ENCODE results near the gene NUCB2. TPM values are rescaled to one million over a fixed set of nuclear protein-coding genes. Genes with fewer than 3 reads are reported as not detected.

NUCB2 gene
- polyA plus RNA-seq, 3 donors = 8.6 to 41.3 (median 31.4) TPM

- Mint-ChIP-seq H3K36me3 (no peaks in the 10 kb centered on the region), H3K9me3 (peaks cover 0 to 3% (median 0%) of the 10 kb centered on the region in 7 donors), H3K27me3 (ENCODE audit: low read depth in 3 of 3) (peaks cover 2 to 9% (median 4%) of the 10 kb centered on the region in 3 donors), H3K4me3 (no peak overlapping the region), H3K27ac (peak overlapping the region in 1 of 7 donors; percentile 50), H3K4me1 (peaks cover 7% of the 10 kb centered on the region)
- no peak overlapping the region for H3K27ac ChIP-seq (ENCODE audit: low read depth in 1 of 2, low read length in 2 of 2)
- H4K20me1 ChIP-seq (ENCODE audit: insufficient read depth, low read length) = no peaks in the 10 kb centered on the region
- DNase-seq = peak in 1 of 3 donors; percentile 46
- no peak overlapping the region for H3K4me2 ChIP-seq (replicated peaks; ENCODE audit: extremely low read depth, low read length, poor library complexity, severe bottlenecking)
- WGBS (ENCODE audit: insufficient coverage) = no CpG with 5 or more reads among the region's 1 CpG
- TF ChIP-seq CTCF (IDR thresholded peaks at IDR 0.05) = no peak
- H3K36me3 ChIP-seq (replicated peaks in 1 of 2; ENCODE audit: control insufficient read depth in 1 of 2, insufficient read depth in 2 of 2, low read length in 2 of 2) = no peaks in the 10 kb centered on the region
- no peaks in the 10 kb centered on the region for H3K4me1 ChIP-seq (ENCODE audit: control insufficient read depth in 1 of 2, insufficient read depth in 2 of 2, low read length in 2 of 2)
- H3K9ac ChIP-seq (ENCODE audit: insufficient read depth, low read length, poor library complexity, severe bottlenecking) = no peak overlapping the region
- intact Hi-C loops (cut with micrococcal nuclease) = no loop called here
- no peaks in the 10 kb centered on the region for H3K9me3 ChIP-seq (replicated peaks in 1 of 2; ENCODE audit: control insufficient read depth in 1 of 2, insufficient read depth in 1 of 2, low read length in 2 of 2)
- no peaks in the 10 kb centered on the region for H3K27me3 ChIP-seq (ENCODE audit: control insufficient read depth in 2 of 2, insufficient read depth in 2 of 2, low read length in 2 of 2)
- no peak overlapping the region for H2AFZ ChIP-seq (ENCODE audit: insufficient read depth, low read depth, low read length, poor library complexity, severe bottlenecking)
- no peaks in the 10 kb centered on the region for H3K79me2 ChIP-seq (ENCODE audit: insufficient read depth, low read length)
- H3K4me3 ChIP-seq (replicated peaks in 1 of 3; ENCODE audit: low read depth in 2 of 3, low read length in 3 of 3) = no peak overlapping the region
These were observed 19.3 kb upstream of the NUCB2 start for GRCh38 chr11:17257196-17257595.

- intact Hi-C loops (cut with micrococcal nuclease) = no loop called here
- peaks cover 0 to 3% (median 0%) of the 10 kb centered on the region in 7 donors for H3K9me3 Mint-ChIP-seq
- Histone ChIP-seq H3K9me3 (replicated peaks in 1 of 2; ENCODE audit: control insufficient read depth in 1 of 2, insufficient read depth in 1 of 2, low read length in 2 of 2) (no peaks in the 10 kb centered on the region), H3K27me3 (ENCODE audit: control insufficient read depth in 2 of 2, insufficient read depth in 2 of 2, low read length in 2 of 2) (no peaks in the 10 kb centered on the region), H3K4me1 (ENCODE audit: control insufficient read depth in 1 of 2, insufficient read depth in 2 of 2, low read length in 2 of 2) (no peaks in the 10 kb centered on the region), H3K4me2 (replicated peaks; ENCODE audit: extremely low read depth, low read length, poor library complexity, severe bottlenecking) (no peak overlapping the region), H3K79me2 (ENCODE audit: insufficient read depth, low read length) (no peaks in the 10 kb centered on the region), H3K27ac (ENCODE audit: low read depth in 1 of 2, low read length in 2 of 2) (no peak overlapping the region), H3K36me3 (replicated peaks in 1 of 2; ENCODE audit: control insufficient read depth in 1 of 2, insufficient read depth in 2 of 2, low read length in 2 of 2) (no peaks in the 10 kb centered on the region), H2AFZ (ENCODE audit: insufficient read depth, low read depth, low read length, poor library complexity, severe bottlenecking) (no peak overlapping the region), H3K4me3 (replicated peaks in 1 of 3; ENCODE audit: low read depth in 2 of 3, low read length in 3 of 3) (no peak overlapping the region), H3K9ac (ENCODE audit: insufficient read depth, low read length, poor library complexity, severe bottlenecking) (no peak overlapping the region), H4K20me1 (ENCODE audit: insufficient read depth, low read length) (no peaks in the 10 kb centered on the region)
- peaks cover 7% of the 10 kb centered on the region for H3K4me1 Mint-ChIP-seq
- no peak overlapping the region for H3K27ac Mint-ChIP-seq
- H3K27me3 Mint-ChIP-seq (ENCODE audit: low read depth in 3 of 3) = peaks cover 2 to 7% (median 2%) of the 10 kb centered on the region in 3 donors
- H3K4me3 Mint-ChIP-seq = no peak overlapping the region
- no peak for DNase-seq
- no peaks in the 10 kb centered on the region for H3K36me3 Mint-ChIP-seq
- TF ChIP-seq CTCF (IDR thresholded peaks at IDR 0.05) = no peak
These were observed 17.9 kb upstream of the NUCB2 start for GRCh38 chr11:17258670-17259069.

All from CD14-positive monocyte (primary cell).